Stimulated activated CD8-positive, alpha-beta memory T cell treated with anti-CD3 and anti-CD28 coated beads, Interleukin-4, amount 100 ng/mL, for 4 hours (primary cell): Measurements from ENCODE around the gene PSMB10.
"Not testable (repeated sequence)": the region's sequence is repeated elsewhere in the genome, so short reads cannot be mapped to it uniquely, and the experiment has no call there.

Experiments
- DNase-seq, 2 donors: peaks; one replicate each; pipeline ENCODE4 v3.0.0-alpha.2; 2020; ENCODE audit warnings: low read depth in 2 of 2, low spot score in 1 of 2

The PSMB10 gene

GRCh38 chr16:67936124-67936879 is at the start of gene PSMB10:
Gene PSMB10, minus strand, starts transcription at chr16:67936850. Its CDS starts 101 bp downstream, at chr16:67936749.
- no peak for DNase-seq

GRCh38 chr16:67982011-67982696 is 45.5 kb upstream of the PSMB10 start:
- DNase-seq, result no peak

DNA sequence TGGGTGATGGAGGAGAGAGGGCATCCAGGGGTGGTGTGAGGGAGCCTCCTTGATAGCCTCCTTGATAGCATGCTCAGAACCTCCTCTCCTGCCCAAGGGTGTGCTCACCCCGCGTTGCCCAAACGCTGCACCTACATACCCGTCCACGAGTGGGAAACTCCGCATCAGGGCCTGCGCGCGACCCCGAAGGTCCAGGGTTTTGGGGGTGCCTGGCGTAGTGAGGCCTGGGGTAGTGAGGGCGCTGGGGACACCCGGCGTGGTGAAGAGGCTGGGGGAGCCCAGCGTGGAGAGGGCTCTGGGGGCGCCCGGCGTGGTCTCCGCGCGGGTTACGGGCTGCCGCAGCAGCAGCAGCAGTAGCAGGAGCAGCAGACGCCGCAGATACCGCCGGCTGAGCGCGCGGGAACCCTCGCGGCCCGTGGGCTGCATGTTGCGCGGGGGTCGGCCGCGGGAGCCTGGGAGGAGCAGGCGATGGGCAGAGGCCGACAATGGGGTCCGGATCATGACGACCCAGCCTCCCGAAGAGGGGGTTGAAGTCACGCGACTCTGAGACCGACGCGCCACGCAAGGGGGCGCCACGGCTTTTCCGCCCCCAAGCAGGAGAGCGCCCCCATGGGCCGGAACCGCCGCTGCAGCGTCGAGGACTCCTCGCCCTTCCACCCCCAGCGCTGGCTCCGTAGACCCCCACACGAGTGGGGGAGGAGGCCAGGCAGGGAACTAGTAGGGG is 43.5 kb upstream of the PSMB10 start, which contains the start of gene DPEP3:
Gene DPEP3 (minus strand): TSS at position 545 of the 724 bp plus-strand sequence. CDS start 119 bp downstream, at position 426.
- DNase-seq, result no peak

DNA sequence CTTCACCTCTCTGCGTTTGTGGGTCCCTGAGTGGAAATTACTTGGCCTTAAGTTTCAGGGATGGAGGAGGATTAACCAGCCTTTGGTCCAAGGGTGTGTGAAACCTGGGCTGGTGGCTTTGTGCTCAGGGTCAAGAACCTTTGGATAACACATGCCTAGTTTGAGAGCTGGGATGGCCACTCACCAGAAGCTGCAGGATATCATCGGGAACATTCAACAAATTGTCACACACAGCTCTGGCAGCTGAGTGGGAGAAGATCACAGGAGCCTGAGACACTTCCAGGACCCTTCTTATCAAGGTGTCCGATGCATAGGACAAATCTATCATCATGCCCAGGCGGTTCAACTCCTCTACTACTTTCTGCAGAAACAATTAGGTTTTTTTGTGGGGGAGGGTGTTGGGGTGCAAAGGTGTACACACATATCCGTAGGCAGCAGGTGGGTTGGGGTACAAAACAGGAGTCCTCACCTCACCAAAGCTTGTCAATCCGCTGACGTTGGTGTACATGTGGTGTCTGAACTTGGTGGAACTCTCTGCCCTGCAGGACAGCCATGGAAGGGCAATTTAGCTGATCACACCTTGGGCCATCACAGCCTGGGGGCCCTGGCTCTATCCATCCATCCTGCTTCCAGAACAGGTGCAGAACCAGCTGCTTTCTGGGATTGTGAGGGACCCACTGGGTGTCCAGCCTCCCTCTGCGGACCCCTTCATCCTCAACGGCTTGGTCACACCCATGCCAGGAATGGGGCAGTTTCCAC is 41.0 kb upstream of the PSMB10 start:
- no peak for DNase-seq

DNA sequence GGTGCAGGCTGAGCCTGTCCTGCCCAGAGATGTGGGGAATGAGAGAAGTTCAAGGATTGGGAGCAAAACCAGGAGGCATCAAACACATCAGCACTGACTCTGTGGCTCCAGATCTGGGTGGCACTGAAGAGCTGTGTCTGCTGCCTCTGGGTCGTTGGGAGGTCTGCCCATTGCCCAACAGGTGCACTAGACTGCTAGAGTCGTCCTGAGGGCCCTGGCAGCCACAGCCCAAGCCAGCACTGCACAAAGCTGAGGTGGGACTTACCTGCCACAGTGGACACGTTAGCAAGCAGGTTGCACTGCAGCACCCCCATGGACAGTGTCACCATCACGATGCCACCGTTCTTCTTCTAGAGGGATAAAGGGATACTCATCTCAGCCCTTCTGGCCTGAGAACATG is 40.4 kb upstream of the PSMB10 start:
- DNase-seq, result no peak

DNA sequence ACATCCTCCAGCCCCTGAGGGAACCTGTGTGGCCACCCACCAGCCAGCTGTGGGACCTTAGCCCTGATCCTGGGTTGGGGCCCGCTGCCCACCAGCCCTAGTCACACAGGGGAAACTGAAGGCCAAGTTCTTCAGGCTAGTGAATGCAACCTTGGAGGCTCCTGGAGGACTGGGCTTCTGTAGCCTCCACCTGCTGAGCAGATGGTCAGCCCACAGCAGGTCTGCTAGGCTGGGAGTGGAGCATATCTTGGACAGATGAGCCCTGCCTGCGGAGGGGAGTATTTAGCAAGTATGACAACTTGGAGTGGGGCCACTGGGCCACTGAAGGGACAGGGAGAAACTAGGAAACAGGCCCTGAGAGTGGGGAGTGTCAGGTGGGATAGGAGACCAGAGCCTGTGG is 39.6 kb upstream of the PSMB10 start:
- no peak for DNase-seq

GRCh38 chr16:67975321-67976105 is 38.9 kb upstream of the PSMB10 start:
- DNase-seq, result no peak

DNA sequence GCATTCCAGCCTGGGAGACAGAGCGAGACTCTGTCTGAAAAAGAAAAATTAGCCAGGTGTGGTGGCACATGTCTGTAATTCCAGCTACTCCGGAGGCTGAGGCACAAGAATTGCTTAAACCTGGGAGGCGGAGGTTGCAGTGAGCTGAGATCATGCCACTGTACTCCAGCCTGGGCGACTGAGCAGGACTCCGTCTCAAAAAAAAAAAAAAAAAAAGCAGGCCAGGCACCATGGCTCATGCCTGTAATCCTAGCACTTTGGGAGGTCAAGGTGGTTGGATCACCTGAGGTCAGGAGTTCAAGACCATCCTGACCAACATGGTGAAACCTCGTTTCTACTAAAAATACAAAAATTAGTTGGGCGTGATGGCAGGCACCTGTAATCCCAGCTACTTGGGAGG is 35.6 kb upstream of the PSMB10 start:
- not testable (repeated sequence) for DNase-seq

DNA sequence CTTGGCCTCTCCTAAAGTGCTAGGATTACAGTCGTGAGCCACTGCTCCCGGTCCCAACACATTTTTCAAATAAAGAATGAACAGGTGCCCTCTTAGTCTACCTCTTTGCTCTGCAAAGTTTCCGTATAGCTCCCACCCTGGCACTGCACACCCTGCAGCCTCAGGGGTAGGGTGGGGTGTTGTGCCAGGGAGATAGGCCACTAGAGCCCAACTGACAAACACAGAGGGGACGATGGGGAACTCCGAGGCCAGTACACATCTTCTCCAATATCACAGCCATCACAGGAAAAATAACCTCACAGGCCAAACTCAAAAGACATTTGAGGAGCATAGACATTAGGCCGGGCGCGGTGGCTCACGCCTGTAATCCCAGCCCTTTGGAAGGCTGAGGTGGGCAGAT is 34.5 kb upstream of the PSMB10 start:
- DNase-seq, result no peak

- no peak for DNase-seq
These were observed 32.8 kb upstream of the PSMB10 start for GRCh38 chr16:67969254-67970039.

DNA sequence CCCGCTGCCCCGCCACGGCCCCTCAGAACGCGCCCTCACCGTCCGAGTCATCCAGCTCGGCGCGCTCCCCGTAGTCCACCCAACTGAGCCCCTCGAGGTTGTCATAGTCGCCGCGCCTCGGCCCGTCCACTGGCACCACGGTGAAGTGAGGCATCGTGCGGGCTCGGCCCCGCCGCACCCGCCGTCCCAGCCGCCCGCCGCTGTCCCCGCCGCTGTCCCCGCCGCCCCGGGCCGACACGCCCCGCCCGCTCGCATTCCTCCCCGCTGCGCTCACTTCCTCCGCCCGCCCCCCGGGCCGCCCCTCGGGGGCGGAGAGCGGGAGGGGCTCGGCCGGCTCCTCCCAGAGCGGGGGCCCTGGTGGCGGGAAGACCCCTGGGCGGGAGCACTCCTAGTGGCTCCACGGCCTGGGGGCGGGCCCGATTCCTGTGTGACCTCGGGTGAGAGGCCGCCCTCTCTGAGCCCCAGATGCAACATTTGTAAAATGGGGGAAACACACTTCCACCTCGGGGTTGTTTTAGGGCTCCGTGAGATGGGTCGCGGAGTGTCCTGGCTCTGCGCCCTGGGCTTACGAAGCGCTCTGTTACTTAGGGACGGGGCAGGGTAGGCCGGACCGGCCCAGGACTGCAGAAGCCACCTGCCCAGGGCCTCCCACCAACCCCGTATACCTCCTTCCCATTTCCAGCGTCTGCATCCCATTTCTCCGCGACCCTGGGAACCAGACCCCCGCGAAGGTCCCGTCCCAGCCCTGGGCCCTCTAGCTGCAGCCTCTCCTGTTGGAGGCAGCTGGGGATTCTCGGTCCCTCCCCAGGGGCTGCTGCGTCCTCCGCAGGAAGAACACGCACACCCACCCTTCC is 32.0 kb upstream of the PSMB10 start, which contains the start of gene SLC12A4:
Gene SLC12A4 (minus strand): TSS at position 238 of the 854 bp plus-strand sequence. CDS start 84 bp downstream, at position 154.
- peak; percentile 47 to 73 for DNase-seq

DNA sequence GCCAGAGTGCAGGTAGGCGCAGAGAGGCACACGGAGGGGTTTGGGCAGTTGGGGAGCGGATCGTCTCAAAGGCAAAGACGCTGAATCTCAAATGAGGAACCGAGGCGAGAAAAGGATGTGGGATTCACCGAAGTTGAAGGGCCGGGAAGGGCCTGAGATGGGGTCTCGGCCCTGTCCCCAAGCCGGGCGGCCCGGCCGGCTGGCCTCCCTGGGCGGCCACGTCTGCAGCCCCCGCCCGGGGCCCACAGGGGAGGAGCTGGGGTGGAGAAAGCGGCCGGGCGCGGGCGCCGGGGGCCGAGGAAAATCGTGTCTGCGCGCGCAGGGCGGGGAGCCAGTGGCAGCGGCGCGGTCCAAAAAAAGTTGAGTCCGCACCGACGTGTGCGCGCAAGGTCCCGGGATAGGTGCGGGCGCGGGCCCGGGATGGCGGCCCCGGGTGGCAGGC is 31.3 kb upstream of the PSMB10 start:
- no peak for DNase-seq

DNA sequence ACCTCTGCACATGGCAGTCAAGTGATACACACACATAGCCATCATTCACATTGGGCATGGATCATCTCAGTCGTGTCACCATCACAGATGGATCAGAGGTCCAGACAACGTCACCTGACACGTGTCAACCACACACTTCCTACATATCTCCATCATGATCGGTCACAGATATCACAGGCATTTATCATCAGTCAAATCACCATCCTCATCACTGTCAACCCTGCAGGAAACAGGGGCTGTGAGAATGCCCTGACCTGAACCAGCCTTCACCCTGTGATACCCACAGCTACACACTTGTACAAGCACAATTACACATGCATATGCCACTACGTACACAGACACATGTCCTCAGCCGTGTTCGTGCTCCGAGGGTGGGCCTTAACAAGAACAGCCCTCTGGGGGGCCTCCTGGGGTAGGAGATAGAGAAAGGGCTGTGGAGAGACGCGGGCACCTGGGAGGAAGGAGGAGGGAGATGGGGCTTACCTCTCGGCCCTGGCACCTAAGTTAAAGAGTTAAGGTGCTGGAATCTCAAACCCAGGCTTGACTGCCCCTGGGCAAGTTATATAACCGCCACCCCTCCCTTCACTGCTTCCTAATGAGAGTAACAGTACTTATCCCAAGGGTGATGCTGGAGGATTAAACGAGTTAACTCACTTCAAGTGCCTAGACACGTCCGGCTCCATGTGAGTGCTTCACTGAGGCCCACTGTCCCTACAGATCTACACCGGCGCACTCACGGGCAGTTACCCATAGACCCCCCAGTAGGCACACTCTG is 30.7 kb upstream of the PSMB10 start:
- DNase-seq, result no peak

GRCh38 chr16:67966549-67967182 is 30.0 kb upstream of the PSMB10 start:
- DNase-seq, result no peak

GRCh38 chr16:67965668-67966548 is 29.3 kb upstream of the PSMB10 start:
- DNase-seq, result no peak

GRCh38 chr16:67964477-67965131 is 28.0 kb upstream of the PSMB10 start:
- DNase-seq, result no peak
